Measurements from ENCODE around the gene ASZ1.
"Not testable (repeated sequence)": the region's sequence is repeated elsewhere in the genome, so short reads cannot be mapped to it uniquely, and the experiment has no call there.

ASZ1 gene

GRCh38 chr7:117468174-117468573, 40.9 kb upstream of the ASZ1 start:
- no peak overlapping the region for H3K27ac ChIP-seq (ENCODE audit: low read length)
- no peaks in the 10 kb centered on the region for H3K79me2 ChIP-seq (ENCODE audit: low read length)

GRCh38 chr7:117460815-117461214, 33.5 kb upstream of the ASZ1 start:
- H3K27ac ChIP-seq (ENCODE audit: low read length); H2AFZ ChIP-seq (ENCODE audit: low read depth, low read length); H3K9me3 ChIP-seq (ENCODE audit: insufficient read depth, low read length); H3K79me2 ChIP-seq (ENCODE audit: low read length); H4K20me1 ChIP-seq (ENCODE audit: insufficient read depth, low read length); H3K4me3 ChIP-seq (ENCODE audit: low read length); H3K36me3 ChIP-seq (replicated peaks; ENCODE audit: low read depth, low read length); H3K27me3 ChIP-seq (ENCODE audit: low read depth, low read length); H3K4me1 ChIP-seq (ENCODE audit: low read length); H3K4me2 ChIP-seq (ENCODE audit: low read length); H3K9ac ChIP-seq (ENCODE audit: low read length): not testable (repeated sequence)

More at GRCh38 chr7:117468174-117468573, 40.9 kb upstream of the ASZ1 start:
- no peak overlapping the region for H2AFZ ChIP-seq (ENCODE audit: low read depth, low read length)
- H3K36me3 ChIP-seq (replicated peaks; ENCODE audit: low read depth, low read length), result no peaks in the 10 kb centered on the region
- no peaks in the 10 kb centered on the region for H3K27me3 ChIP-seq (ENCODE audit: low read depth, low read length)
- no peak overlapping the region for H3K4me2 ChIP-seq (ENCODE audit: low read length)
- no peak overlapping the region for H3K4me3 ChIP-seq (ENCODE audit: low read length)
- H3K4me1 ChIP-seq (ENCODE audit: low read length), result peaks cover 14% of the 10 kb centered on the region
- no peaks in the 10 kb centered on the region for H3K9me3 ChIP-seq (ENCODE audit: insufficient read depth, low read length)
- H4K20me1 ChIP-seq (ENCODE audit: insufficient read depth, low read length), result no peaks in the 10 kb centered on the region
- no peak overlapping the region for H3K9ac ChIP-seq (ENCODE audit: low read length)
- no peak for TF ChIP-seq EZH2phosphoT487 (IDR thresholded peaks at IDR 0.05; ENCODE audit: low read depth)
- TF ChIP-seq, protein P1, sequence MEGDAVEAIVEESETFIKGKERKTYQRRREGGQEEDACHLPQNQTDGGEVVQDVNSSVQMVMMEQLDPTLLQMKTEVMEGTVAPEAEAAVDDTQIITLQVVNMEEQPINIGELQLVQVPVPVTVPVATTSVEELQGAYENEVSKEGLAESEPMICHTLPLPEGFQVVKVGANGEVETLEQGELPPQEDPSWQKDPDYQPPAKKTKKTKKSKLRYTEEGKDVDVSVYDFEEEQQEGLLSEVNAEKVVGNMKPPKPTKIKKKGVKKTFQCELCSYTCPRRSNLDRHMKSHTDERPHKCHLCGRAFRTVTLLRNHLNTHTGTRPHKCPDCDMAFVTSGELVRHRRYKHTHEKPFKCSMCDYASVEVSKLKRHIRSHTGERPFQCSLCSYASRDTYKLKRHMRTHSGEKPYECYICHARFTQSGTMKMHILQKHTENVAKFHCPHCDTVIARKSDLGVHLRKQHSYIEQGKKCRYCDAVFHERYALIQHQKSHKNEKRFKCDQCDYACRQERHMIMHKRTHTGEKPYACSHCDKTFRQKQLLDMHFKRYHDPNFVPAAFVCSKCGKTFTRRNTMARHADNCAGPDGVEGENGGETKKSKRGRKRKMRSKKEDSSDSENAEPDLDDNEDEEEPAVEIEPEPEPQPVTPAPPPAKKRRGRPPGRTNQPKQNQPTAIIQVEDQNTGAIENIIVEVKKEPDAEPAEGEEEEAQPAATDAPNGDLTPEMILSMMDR (IDR thresholded peaks at IDR 0.05; ENCODE audit: low read depth, low read length), result no peak

- TF ChIP-seq, protein P1 (IDR thresholded peaks at IDR 0.05; ENCODE audit: low read depth, low read length), result no peak
- no peak for TF ChIP-seq EZH2phosphoT487 (IDR thresholded peaks at IDR 0.05; ENCODE audit: low read depth)
- Histone ChIP-seq H3K36me3 (replicated peaks; ENCODE audit: low read depth, low read length) (no peaks in the 10 kb centered on the region), H3K79me2 (ENCODE audit: low read length) (no peaks in the 10 kb centered on the region), H3K4me3 (ENCODE audit: low read length) (no peak overlapping the region), H3K9ac (ENCODE audit: low read length) (no peak overlapping the region), H3K4me1 (ENCODE audit: low read length) (no peaks in the 10 kb centered on the region), H3K4me2 (ENCODE audit: low read length) (no peak overlapping the region), H3K27ac (ENCODE audit: low read length) (no peak overlapping the region), H3K27me3 (ENCODE audit: low read depth, low read length) (no peaks in the 10 kb centered on the region), H2AFZ (ENCODE audit: low read depth, low read length) (no peak overlapping the region), H4K20me1 (ENCODE audit: insufficient read depth, low read length) (no peaks in the 10 kb centered on the region), H3K9me3 (ENCODE audit: insufficient read depth, low read length) (0 out of 2 replicates have a peak, but pooled peaks cover 3% of the 10 kb centered on the region)
These were observed 32.4 kb upstream of the ASZ1 start for GRCh38 chr7:117459735-117460134.

- H3K36me3 ChIP-seq (replicated peaks; ENCODE audit: low read depth, low read length), result no peaks in the 10 kb centered on the region
- no peak overlapping the region for H3K4me3 ChIP-seq (ENCODE audit: low read length)
- TF ChIP-seq EZH2phosphoT487 (IDR thresholded peaks at IDR 0.05; ENCODE audit: low read depth), result no peak
- TF ChIP-seq, protein P1 (IDR thresholded peaks at IDR 0.05; ENCODE audit: low read depth, low read length), result peak; percentile 71
- H3K9ac ChIP-seq (ENCODE audit: low read length), result no peak overlapping the region
- H3K79me2 ChIP-seq (ENCODE audit: low read length), result no peaks in the 10 kb centered on the region
- no peaks in the 10 kb centered on the region for H4K20me1 ChIP-seq (ENCODE audit: insufficient read depth, low read length)
- H3K4me2 ChIP-seq (ENCODE audit: low read length), result no peak overlapping the region
- H3K9me3 ChIP-seq (ENCODE audit: insufficient read depth, low read length), result 0 out of 2 replicates have a peak, but pooled peaks cover 3% of the 10 kb centered on the region
- no peaks in the 10 kb centered on the region for H3K4me1 ChIP-seq (ENCODE audit: low read length)
- H3K27me3 ChIP-seq (ENCODE audit: low read depth, low read length), result no peaks in the 10 kb centered on the region
- no peak overlapping the region for H3K27ac ChIP-seq (ENCODE audit: low read length)
- peak overlapping the region; percentile 70; the same call in 1 of the 2 replicates for H2AFZ ChIP-seq (ENCODE audit: low read depth, low read length)
These were observed 31.8 kb upstream of the ASZ1 start for GRCh38 chr7:117458977-117459583.

All from OCI-LY3 (cell line).